Smooth muscle cell (in vitro differentiated cells): ENCODE data around the gene CEP70. TPM values are rescaled to one million over a fixed set of nuclear protein-coding genes. Genes with fewer than 3 reads are reported as not detected.

ENCODE experiments used
- DNase-seq: peaks from one replicate; lab custom pipeline; 2025; ENCODE audit not compliant: unreplicated experiment; lab: John Stamatoyannopoulos, UW
- H2AFZ ChIP-seq: fragments of 200-600 bp; sonication (generic); 2 replicates; pipeline ENCODE4 v1.6.0; 2016; ENCODE audit warnings: antibody characterized with exemption, low read depth, mild to moderate bottlenecking
- H3F3A ChIP-seq: fragments of 200-600 bp; sonication (generic); 2 replicates; pipeline ENCODE4 v1.6.0; 2017; ENCODE audit warnings: antibody characterized with exemption, low read depth
- H3K27ac ChIP-seq: fragments of 200-600 bp; sonication (generic); 2 replicates; pipeline ENCODE4 v1.5.1; 2016; ENCODE audit warnings: low read depth, mild to moderate bottlenecking
- H3K27me3 ChIP-seq: fragments of 200-600 bp; sonication (generic); 2 replicates; pipeline ENCODE4 v1.6.1; 2016; ENCODE audit warnings: low read depth, mild to moderate bottlenecking
- H3K36me3 ChIP-seq: fragments of 200-600 bp; sonication (generic); 2 replicates; pipeline ENCODE4 v1.5.1; 2016; ENCODE audit warnings: low read depth
- H3K4me1 ChIP-seq: fragments of 200-600 bp; sonication (generic); 2 replicates; pipeline ENCODE4 v1.5.1; 2016; ENCODE audit warnings: low read depth
- H3K4me2 ChIP-seq: fragments of 200-600 bp; sonication (generic); 2 replicates; pipeline ENCODE4 v1.6.0; 2016; ENCODE audit warnings: mild to moderate bottlenecking
- H3K4me3 ChIP-seq: fragments of 200-600 bp; sonication (generic); 2 replicates; pipeline ENCODE4 v1.5.1; 2016; ENCODE audit warnings: mild to moderate bottlenecking
- H3K79me2 ChIP-seq: fragments of 200-600 bp; sonication (generic); 2 replicates; pipeline ENCODE4 v1.6.0; 2016; ENCODE audit warnings: low read depth, mild to moderate bottlenecking
- H3K9ac ChIP-seq: fragments of 200-600 bp; sonication (generic); 2 replicates; pipeline ENCODE4 v1.6.0; 2016; ENCODE audit warnings: low read depth
- H3K9me3 ChIP-seq: fragments of 200-600 bp; sonication (generic); replicated peaks from 2 replicates; pipeline ENCODE4 v1.5.1; 2016; ENCODE audit warnings: low read depth
- H4K20me1 ChIP-seq: fragments of 200-600 bp; sonication (generic); 2 replicates; pipeline ENCODE4 v1.6.0; 2016; ENCODE audit warnings: low read depth
- CTCF ChIP-seq: fragments of 200-600 bp; sonication (generic); IDR thresholded peaks from 2 replicates; pipeline ENCODE4 v1.5.1; 2017; ENCODE audit warnings: borderline replicate concordance, mild to moderate bottlenecking, antibody characterized with exemption; ENCODE audit not compliant: insufficient read depth, poor library complexity, severe bottlenecking
- WGBS: methylation state at CpG from one replicate; pipeline ENCODE4 v1.1.7; 2016; ENCODE audit warnings: low lambda C conversion rate; 5-methylcytosine and 5-hydroxymethylcytosine counted together
- polyA plus RNA-seq: library from polyadenylated mRNA; unstranded; fragments of >200 nt; fragmentation: Nextera tagmentation; extraction: Ambion mirVana; gene quantifications from 2 replicates; pipeline ENCODE4 v1.2.1, GENCODE V29; 2016
- total RNA-seq: library from RNA; depleted of rRNA; stranded (reverse); fragments of >200 nt; gene quantifications from 2 replicates; pipeline ENCODE4 v1.2.3, GENCODE V29; 2014

The CEP70 gene
- total and polyA plus RNA-seq, 2 experiments from 2014 or later: 6.3 to 17.1 TPM

GRCh38 chr3:138513090-138513843 is 80.8 kb downstream of the CEP70 start:
- H4K20me1 ChIP-seq: no peaks in the 10 kb centered on the region
- 81% methylated on average over 2 of the region's 2 CpGs for WGBS
- H3K27me3 ChIP-seq: no peaks in the 10 kb centered on the region
- H3K4me3 ChIP-seq: no peak overlapping the region
- DNase-seq: no peak
- no peaks in the 10 kb centered on the region for H3K4me1 ChIP-seq
- no peak overlapping the region for H3K27ac ChIP-seq
- no peak overlapping the region for H2AFZ ChIP-seq
- no peaks in the 10 kb centered on the region for H3F3A ChIP-seq
- no peaks in the 10 kb centered on the region for H3K79me2 ChIP-seq
- TF ChIP-seq CTCF: no peak
- no peak overlapping the region for H3K4me2 ChIP-seq
- H3K9me3 ChIP-seq: no peaks in the 10 kb centered on the region
- no peak overlapping the region for H3K9ac ChIP-seq
- H3K36me3 ChIP-seq: no peaks in the 10 kb centered on the region

- Histone ChIP-seq H3K27ac (no peak overlapping the region), H2AFZ (no peak overlapping the region), H3K4me1 (no peaks in the 10 kb centered on the region), H3F3A (no peaks in the 10 kb centered on the region), H3K4me3 (no peak overlapping the region), H4K20me1 (no peaks in the 10 kb centered on the region), H3K4me2 (no peak overlapping the region), H3K36me3 (no peaks in the 10 kb centered on the region), H3K27me3 (no peaks in the 10 kb centered on the region), H3K9me3 (no peaks in the 10 kb centered on the region), H3K9ac (no peak overlapping the region), H3K79me2 (no peaks in the 10 kb centered on the region)
- TF ChIP-seq CTCF: no peak
- no peak for DNase-seq
Measured at GRCh38 chr3:138511945-138512344, 82.1 kb downstream of the CEP70 start.

- WGBS: 99% methylated on average over 2 of the region's 2 CpGs
- H3K79me2 ChIP-seq: no peaks in the 10 kb centered on the region
- H3K9ac ChIP-seq: no peak overlapping the region
- H3K9me3 ChIP-seq: no peaks in the 10 kb centered on the region
- H3K36me3 ChIP-seq: no peaks in the 10 kb centered on the region
- H3K4me3 ChIP-seq: no peak overlapping the region
- H3K27me3 ChIP-seq: no peaks in the 10 kb centered on the region
- H3F3A ChIP-seq: no peaks in the 10 kb centered on the region
- no peak overlapping the region for H3K4me2 ChIP-seq
- no peaks in the 10 kb centered on the region for H3K4me1 ChIP-seq
- no peak for DNase-seq
- H2AFZ ChIP-seq: no peak overlapping the region
- no peak overlapping the region for H3K27ac ChIP-seq
- no peak for TF ChIP-seq CTCF
- H4K20me1 ChIP-seq: no peaks in the 10 kb centered on the region
Measured at GRCh38 chr3:138509586-138509985, 84.5 kb downstream of the CEP70 start.

GRCh38 chr3:138507524-138507923 is 86.5 kb downstream of the CEP70 start:
- Histone ChIP-seq H4K20me1 (no peaks in the 10 kb centered on the region), H3K4me1 (no peaks in the 10 kb centered on the region), H3K9ac (no peak overlapping the region), H3K79me2 (no peaks in the 10 kb centered on the region), H3F3A (no peaks in the 10 kb centered on the region), H3K4me2 (no peak overlapping the region), H3K27me3 (no peaks in the 10 kb centered on the region), H3K4me3 (no peak overlapping the region), H3K9me3 (no peaks in the 10 kb centered on the region), H2AFZ (no peak overlapping the region), H3K36me3 (no peaks in the 10 kb centered on the region), H3K27ac (no peak overlapping the region)
- WGBS: 90% methylated on average over 3 of the region's 3 CpGs
- TF ChIP-seq CTCF: no peak
- no peak for DNase-seq
